RKO (cell line): ENCODE results near the gene DNAJC27.

Experiments
- DNase-seq: peaks from one replicate; pipeline ENCODE4 v3.0.0-alpha.2; 2016; ENCODE audit warnings: low spot score

Gene DNAJC27

DNA sequence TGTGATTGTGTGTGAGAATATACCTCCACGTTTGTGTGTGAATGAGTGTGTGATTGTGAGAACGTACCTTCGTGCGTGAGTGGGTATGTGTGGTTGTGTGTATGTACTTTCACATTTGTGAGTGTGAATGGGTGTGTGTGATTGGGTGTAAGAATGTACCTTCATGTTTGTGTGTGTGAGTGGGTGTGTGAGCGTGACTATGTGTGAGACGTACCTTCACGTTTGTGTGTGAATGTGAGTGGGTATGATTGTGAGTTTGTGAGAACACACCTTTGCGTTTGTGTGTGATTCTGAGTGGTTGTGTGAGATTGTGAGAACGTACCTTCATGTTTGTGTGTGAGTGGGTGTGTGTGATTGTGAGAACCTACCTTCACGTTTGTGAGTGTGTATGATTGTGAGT lies 45.9 kb downstream of the DNAJC27 start:
- no peak for DNase-seq

DNA sequence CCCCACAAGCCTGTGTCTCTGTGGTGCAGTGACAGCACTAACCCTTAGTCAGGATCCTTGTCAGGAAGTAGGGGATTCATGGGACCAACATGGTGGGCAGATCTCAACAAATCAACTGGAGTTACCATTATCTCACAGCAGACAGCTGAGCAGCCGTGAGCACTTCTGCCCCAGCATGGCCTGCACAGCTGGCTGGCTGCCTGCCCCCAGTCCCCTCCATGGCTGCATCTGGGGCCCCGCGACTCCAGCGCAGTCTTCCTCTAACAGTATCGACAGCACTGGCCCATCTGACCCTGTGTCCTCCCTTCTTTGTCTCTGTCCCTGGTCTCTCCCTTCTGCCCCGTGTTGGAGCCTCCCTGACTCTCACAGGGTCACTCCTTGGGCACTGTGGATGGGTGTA lies 47.0 kb downstream of the DNAJC27 start:
- DNase-seq = no peak

DNA sequence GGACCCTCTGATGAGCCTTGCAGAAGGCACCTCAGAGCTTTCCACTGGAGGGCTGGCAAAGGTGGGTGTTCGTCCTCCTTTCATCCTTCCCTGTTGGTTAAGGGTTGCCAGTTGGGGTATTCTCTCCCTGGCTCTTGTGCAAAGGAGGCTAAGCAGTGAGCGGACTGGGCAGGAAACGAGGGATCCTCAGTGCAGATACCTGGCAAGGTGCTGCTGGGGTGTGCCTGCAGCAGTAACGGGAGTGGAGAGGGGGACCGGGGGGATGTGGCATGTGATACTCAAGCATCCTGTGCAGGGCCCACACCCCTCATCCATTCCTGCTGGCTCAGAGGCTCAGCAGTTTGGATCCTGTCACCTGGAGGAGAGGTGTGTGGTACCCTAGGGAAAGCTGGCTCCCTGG lies 47.5 kb downstream of the DNAJC27 start:
- no peak for DNase-seq

DNA sequence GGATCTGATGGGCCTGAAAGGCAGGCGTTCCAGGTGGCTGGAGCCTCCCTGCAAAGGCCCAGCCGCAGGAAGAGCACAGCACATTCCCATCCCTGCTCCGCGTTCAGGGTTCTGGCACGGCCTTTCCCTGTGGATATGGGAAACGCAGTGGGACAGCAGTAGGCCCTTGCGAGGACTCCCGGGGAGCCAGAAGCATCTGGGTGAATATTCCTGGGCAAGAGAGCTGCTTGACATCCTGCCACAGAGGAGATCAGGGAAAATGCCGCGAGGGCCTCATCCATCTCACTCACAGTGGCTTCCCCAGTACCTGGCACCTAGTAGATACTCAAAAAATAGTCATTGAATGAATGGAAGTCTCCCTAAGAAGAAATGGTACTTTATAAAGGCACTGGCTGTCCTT lies 48.6 kb downstream of the DNAJC27 start:
- no peak for DNase-seq

DNA sequence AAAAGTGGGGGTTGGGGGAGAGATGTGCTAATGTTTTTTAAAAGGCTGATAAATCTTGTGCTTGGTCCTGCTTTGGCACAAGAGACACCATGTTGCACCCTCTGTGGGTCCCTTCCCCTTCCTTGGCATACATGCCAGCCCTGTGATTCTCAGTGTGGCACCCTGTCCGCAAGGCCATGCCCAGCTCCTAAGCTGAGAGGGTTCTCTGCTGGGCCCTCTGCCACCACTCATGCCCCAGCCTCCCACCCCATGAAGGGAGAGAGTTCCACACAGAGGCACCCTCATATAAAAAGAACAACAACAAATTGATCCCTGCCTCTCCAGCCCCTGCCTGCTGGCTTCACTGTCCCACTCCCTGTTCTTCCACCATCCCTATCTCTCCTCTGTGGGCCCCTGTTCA lies 49.2 kb downstream of the DNAJC27 start:
- no peak for DNase-seq

DNA sequence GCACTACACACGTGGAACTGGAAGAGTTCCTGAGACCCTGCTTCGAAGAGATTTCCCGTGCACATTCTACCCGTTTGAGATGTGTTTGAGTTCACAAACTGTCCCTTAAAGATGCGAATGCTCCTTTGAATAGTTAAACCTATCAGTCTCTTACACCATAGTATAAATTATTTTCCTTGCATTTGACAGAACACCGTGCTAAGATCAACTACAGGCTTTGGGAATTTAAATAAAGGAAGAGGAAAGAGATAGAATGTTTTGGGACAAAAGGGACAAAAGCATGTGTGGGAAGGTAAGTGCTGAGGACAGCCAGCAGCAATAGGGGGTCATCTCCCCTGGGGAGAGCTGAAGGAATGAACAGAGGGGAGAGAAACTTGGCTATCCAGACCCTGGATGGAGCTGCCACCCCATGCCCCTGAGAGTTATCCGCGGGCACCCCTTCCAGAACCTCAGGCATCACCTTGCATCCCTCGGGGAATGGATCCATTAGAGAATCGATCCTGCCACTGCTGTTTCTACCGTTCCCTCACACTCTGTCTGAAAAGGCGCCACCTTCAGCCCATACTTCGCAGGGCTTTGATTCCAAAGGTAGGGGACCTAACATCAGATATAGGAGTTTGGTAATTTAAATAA lies 50.8 kb downstream of the DNAJC27 start:
- DNase-seq = peak; percentile 27

DNA sequence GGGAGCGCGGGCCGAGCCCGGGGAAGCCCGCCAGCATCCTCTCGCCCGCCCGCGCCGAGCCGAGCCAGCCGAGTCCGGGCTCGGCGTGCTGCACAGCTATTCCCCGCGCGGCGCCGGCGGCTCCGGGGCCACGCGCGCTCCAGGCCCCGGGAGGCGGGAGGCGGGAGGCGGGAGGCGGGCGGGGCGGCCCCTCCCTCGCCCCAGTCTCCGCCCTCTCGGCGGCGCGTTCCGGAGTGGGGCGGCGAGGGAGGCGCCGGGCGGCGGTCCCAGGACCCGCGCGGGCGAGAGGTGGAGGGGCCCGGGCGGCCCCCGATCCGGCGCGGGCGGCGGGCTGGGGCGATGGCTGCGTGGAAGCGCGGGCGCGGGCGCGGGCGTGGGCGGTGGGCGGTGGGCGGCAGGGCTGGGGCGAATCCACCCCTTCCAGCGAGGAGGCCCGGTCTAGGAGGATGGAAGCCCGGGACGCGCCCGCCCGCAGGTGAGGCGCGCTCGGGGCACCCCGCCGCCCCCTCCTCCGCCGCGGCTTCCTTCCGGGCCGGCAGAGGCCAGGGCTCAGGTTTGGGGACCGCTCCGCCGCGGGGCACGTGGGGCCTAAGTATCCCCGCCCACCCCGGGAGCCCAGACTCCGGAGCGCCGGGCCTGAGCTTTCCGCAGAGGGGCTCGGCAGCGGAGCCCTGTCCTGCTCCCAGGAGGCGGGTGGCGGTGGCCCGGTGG lies 51.5 kb downstream of the DNAJC27 start, which contains the start of gene ADCY3:
Gene ADCY3, minus strand, starts transcription at position 140 of the 711 bp plus-strand sequence. CDS start 1,250 bp downstream, outside the sequence.
- DNase-seq = peak; percentile 63

DNA sequence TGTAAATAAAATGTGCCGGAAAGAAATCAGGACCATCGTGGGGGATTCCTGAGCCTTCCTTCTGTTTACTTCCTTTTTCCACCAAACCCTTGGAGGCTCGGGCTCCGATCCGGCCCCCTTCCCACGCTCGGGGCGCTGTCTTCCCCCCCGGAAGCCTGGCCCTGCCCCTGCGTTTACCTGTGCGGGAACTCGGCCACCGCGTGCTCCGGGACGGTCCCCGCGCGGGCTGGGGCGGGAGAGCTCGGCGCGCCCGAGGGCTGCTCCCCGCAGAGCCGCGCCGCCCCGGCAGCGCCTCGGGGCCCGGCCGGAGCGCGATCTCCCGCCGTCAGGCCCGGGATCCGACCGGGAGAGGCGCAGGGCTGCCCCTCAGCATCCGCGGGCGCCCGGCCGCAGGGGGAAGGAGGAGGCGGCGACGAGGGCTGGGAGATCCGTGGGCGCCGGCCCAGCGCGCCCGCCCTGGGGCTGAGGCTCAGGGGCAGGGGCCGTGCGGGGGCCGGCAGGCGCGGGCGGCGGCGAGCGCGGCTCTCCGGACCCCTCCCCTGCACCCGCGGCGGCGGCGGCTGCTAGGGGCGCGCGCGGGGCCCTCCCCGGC lies 52.2 kb downstream of the DNAJC27 start:
- no peak for DNase-seq

DNA sequence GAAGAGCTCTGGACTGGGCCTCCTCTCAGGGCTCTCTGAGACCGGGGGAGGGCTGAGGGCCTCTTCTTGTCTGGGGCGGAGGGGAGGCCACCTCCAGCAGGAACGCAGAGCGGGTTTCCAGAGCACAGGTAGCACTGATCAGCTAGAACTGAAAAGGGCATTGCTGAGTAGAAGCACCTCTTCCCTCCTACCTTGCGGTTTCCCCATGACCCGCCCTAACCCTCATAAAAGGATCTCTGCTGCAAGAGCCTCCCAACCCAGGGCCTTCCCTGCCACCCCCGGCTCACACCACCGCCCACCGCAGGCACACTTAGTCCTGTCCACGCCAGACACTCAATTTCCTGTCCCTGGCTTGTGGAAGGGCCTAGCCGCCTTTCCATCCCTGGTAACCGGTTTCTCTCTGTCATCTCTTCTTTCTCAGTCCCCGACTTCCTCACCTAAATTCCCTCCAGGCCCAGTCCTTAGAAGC lies 52.7 kb downstream of the DNAJC27 start:
- DNase-seq = peak; percentile 50

DNA sequence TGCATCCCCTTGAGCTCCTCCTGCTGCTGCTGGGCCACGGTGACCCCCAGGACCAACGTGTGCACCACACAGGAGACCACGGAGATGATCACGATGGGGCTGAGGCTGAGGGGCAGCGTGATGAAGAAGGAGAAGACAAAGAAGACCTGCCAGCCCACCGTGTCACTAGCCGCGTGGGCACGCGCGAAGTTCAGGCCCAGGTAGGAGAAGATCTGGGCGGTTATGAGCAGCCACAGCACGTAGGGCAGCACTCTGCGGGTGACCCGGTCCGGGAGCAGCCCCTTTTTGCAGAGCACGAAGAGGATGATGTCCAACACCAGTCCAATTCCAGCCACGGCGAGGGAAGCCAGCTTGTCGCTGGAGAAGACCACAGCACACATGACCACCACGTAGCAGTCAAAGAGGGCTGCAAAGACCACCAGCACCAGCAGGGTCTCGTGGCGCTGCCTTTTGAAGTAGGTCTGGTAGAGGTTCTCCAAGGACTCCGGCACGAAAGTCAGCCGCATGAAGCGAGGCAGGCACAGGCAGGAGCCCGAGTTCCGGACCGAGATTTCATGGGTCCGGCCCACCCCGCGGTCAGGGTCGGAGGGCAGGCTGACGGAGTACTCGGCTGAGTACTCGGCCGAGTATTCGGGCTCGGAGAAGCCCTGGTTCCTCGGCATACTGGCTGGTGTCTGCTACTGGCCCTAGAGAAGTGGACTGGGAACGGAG lies 53.3 kb downstream of the DNAJC27 start:
- DNase-seq = no peak

DNA sequence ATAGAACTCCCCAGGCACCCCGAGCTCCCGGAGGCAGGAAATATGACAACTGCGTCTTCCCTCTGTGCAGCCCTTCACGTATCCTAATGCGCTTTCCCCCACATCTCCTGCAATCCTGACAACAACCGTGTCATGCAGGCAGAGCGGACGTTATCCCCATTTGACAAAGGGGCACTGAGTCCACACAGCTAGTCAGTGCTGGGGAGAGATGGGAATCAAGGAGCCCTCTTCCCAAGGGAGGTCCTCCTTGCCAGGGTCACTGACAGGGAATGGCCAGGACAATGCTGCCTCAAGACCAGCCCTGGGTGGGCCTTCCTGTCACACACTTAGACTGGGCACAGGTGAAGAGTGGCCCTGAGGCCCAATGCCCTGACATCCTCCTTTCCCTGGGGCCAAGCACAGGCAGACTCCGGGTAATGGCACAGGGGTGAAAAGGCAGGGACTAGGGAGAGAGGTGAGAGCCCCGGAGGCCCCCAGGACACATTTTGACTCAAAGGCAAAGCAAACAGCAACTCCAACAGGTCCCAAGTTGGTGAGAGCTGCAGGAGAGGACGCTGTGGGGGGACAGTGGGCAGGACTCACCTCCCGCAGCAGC lies 53.9 kb downstream of the DNAJC27 start:
- no peak for DNase-seq

DNA sequence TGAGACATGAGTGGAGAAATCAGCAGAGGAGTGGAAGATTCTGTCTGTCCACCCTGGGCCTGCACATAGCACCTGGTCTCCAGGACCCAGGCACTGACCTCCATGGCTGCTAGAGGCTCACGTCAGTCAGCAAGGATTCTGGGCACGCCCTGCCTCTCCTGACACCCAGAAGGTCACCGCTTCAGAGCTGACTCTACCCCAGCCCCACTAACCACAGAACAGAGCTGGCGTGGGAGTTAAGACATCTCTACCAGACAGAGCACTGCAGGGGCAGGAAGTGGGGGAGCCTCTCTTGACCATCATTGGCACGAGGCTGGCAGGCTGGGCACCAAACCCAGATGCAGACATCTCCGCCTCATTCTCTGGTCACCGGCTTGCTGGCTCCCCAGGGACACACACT lies 54.7 kb downstream of the DNAJC27 start:
- DNase-seq = no peak

DNA sequence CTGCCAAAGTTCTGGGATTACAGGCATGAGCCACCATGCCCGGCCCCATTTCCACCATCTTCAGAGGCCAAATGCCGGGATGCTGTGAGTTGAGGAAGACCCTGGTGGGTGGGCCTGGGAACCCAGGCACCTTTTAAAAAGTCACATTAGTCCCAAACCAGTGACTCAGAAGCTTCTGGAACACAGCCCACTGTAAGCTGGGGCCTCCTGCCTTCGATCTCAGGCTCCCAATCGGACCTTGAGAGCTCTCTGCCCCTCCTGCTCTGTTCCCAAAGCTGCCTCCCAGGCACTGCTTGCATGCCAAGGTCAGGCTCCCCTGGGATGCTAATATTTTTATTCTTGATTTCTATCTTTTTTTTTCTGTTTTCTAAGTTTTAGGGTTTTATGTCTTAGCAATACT lies 56.0 kb downstream of the DNAJC27 start:
- DNase-seq = no peak

DNA sequence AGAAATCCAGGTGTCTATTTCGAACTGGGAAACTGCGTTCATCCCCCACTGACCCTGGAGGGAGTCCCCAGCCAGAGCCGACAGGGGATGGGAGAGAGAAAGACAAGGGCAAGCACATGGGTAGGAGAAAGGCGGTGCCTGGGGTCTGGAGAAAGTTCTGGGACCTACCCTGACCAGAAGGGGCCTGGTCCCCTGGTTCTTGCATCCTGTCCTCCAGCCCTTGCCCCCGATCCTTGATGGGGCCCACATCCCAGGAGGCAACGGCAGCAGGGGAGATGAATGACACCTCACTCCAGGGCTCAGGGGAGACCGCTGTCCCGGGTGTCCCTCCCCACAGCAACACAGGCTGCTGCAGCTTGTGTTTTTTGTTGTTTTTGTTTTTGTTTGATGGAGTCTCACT lies 56.6 kb downstream of the DNAJC27 start:
- DNase-seq = no peak

DNA sequence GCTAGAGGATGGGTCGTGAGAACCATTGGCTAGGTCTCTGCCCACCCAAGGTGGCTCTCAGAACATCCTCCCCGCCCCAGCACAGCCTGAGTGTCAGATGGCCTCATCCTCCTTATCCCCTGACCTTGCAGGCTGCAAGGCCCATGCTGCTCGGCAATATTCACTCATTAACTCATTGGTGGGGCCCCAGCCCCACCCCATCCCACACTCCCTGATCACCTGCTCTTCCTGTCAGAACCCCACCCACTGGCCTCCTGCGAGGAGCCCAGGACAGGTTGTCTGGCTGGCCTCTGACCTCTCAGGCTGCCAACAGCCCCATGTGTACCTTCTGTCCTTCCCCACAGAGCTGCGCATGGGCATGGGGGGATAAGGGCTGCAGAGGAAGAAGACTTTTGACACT lies 57.0 kb downstream of the DNAJC27 start:
- no peak for DNase-seq

DNA sequence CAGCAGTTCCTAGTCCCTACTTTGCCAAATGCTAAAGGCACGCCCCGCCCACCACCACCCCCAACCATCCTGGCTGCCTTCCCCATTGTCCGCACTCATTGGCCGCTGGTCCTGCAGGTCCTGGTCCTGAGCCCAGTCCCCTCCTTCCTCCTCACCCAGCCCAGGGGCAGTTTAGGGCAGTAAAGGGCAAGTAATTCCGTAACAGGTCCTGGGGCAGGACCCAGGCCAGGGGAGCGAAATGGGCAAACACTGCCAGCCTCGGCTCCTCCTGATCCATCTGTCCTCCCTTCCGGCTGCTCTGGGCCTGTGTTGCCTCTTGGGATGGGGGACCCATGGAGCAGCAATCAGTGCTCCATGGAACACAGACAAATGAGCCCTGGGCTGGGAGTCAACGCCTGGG lies 57.8 kb downstream of the DNAJC27 start:
- DNase-seq = no peak

DNA sequence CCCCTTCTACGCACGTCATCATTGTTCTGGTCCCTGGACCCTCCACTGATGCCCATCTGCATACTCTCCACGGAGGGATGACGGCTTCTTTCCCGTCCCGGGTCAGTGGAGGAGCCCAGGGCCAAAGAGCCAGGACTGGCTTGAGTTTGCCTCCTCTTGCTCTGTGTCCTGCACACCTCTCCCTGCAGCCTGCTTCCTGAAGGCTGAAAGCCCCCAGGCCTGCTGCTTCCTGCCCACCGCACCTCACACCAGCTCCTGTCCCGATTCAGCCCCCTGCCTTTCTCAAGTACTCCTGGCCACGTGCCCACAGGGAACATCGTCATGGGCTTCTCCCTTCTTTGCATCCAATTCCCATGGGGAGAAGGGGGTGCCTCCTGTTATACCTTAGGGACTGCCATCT lies 58.8 kb downstream of the DNAJC27 start:
- DNase-seq = no peak

DNA sequence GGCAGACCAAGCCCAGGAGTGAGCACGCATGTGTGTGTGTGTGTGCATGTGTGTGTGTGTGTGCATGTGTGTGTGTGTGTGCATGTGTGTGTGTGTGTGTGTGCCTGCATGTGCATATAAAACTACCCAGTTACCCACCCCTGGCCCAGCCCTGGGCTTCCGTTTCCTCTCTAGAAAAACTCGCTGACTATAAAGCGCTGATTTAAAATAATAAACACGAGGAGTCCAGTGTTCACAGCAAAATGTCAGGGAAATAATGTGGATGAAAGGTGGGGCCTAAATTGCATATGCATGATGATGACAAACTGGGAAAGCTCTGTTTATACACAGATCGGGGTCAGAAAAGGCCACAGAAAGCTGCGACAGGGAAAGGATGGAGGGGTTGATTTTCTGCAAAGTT lies 59.2 kb downstream of the DNAJC27 start:
- DNase-seq = no peak

DNA sequence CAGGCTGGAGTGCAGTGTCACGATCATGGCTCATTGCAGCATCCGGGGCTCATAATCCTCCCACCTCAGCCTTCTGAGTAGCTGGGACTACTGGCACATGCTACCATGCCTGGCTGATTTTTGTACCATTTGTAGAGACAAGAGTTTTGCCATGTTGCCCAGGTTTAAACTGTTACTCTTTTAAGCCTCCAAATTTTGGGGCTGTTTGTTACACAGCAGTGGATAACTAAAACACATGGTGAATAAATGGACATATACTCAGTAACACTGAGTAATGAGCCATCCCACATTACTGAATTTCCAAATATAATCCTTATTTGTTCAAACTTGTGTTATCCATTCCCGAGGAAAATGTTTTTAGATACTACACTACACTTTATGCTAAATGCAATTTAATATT lies 61.5 kb downstream of the DNAJC27 start:
- DNase-seq = no peak

DNA sequence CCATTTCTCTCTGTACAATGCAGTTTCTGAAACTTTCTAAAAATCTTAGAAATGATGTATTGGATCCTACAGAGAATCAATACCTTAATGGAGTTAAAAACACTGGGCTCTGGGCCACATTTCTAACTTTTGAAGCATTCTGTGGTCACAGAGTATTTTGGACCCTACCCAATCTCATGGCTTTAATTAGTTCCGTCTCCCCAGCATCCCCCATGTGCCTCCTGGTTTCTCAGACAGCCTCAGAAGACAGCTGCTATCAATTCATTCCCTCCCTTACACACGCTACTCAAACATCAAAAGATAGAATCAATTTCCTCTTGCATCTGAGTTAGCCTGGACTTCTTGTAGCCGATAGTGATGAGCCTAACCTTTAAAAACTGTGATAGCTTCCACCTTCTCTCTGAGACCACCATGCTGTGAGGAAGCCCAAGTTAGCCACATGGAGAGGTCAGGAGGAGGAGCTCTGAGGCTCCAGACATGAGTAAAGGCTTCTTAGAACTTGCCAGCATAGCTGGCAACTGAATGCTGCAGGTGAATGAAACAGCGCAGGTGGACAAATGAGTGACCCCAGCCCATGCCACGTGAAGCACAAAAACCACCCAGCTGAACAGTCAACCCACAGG lies 62.1 kb downstream of the DNAJC27 start:
- no peak for DNase-seq

DNA sequence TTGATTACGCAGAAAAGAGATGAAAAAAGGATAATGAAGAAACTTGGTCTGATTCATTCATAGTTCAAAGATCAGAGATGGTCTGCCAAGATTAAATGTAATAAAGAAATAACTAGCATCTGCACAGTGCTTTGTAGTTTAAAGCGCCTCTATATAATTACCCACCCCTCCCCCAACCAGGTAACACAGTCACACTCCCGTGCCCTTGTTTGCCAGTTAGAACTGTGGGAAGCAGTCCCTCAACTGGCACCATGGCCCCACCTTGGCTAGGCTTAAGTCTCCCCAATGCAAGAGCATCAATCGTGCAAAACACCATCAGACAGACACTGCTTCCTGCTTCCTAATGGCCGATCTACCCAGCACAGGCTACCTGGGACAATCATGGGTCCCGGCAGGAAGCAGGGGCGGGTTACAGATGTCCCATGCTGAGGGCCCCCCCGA lies 63.3 kb downstream of the DNAJC27 start:
- DNase-seq = no peak

DNA sequence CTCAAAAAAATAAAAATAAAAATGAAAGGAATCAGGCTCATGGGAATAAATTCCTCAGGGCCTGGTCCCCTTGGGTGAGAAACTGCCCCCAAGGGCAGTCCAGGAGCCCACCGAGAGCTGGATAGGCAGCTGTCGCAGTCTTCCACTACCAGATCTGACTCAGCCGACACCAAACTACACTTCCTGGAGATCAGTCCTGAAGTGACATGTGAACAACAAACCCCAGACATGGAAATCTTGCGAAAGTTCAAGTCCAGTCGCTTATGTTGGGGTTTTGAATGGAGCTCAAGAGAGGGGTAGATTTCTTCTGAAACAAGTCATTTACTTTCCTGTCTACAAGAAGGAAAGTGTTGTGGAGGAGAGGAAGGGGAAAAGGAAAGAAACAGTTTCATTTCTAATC lies 64.6 kb downstream of the DNAJC27 start:
- no peak for DNase-seq
